Endodermal cell (in vitro differentiated cells): ENCODE results near the gene ZNF680. TPM values are rescaled to one million over a fixed set of nuclear protein-coding genes. Genes with fewer than 3 reads are reported as not detected.

ENCODE experiments used
- DNase-seq: peaks from one replicate; pipeline ENCODE4 v3.0.0-alpha.2; 2017
- H3K27ac ChIP-seq: 2 replicates; pipeline ENCODE4 v1.5.1; 2013; ENCODE audit warnings: mild to moderate bottlenecking, low read depth, low read length, moderate library complexity
- H3K27me3 ChIP-seq: 2 replicates; pipeline ENCODE4 v1.6.1; 2013; ENCODE audit warnings: mild to moderate bottlenecking, low read length, moderate library complexity; ENCODE audit not compliant: insufficient read depth, control insufficient read depth, poor library complexity, severe bottlenecking
- H3K36me3 ChIP-seq: 2 replicates; pipeline ENCODE4 v1.7.0; 2013; ENCODE audit warnings: mild to moderate bottlenecking, low read length, moderate library complexity; ENCODE audit not compliant: control insufficient read depth, insufficient read depth
- H3K4me1 ChIP-seq: one replicate; pipeline ENCODE4 v1.7.0; 2013; ENCODE audit warnings: low read length; ENCODE audit not compliant: control insufficient read depth, insufficient read depth
- H3K4me3 ChIP-seq: 2 replicates; pipeline ENCODE4 v1.5.1; 2013; ENCODE audit warnings: mild to moderate bottlenecking, low read length, moderate library complexity
- H3K9ac ChIP-seq: 2 replicates; pipeline ENCODE4 v1.6.1; 2013; ENCODE audit warnings: mild to moderate bottlenecking, low read length, moderate library complexity; ENCODE audit not compliant: poor library complexity, severe bottlenecking; ENCODE audit errors: extremely low read depth
- H3K9me3 ChIP-seq: 2 replicates; pipeline ENCODE4 v1.6.1; 2013; ENCODE audit warnings: mild to moderate bottlenecking, low read length, moderate library complexity; ENCODE audit not compliant: control insufficient read depth
- H3K27ac Mint-ChIP-seq: 2 replicates; pipeline ENCODE4 v1.8.0; 2020; ENCODE audit warnings: mixed read lengths
- H3K27me3 Mint-ChIP-seq: 2 replicates; pipeline ENCODE4 v1.8.0; 2021; ENCODE audit warnings: mild to moderate bottlenecking, mixed read lengths; ENCODE audit not compliant: insufficient read depth
- H3K36me3 Mint-ChIP-seq: 2 replicates; pipeline ENCODE4 v1.8.0; 2020; ENCODE audit warnings: low read depth, mixed read lengths
- H3K4me1 Mint-ChIP-seq: 2 replicates; pipeline ENCODE4 v1.8.0; 2020; ENCODE audit warnings: mixed read lengths
- H3K4me3 Mint-ChIP-seq: 2 replicates; pipeline ENCODE4 v1.8.0; 2020; ENCODE audit warnings: mild to moderate bottlenecking, moderate library complexity, mixed read lengths
- H3K9me3 Mint-ChIP-seq: 2 replicates; pipeline ENCODE4 v1.8.0; 2020; ENCODE audit warnings: mild to moderate bottlenecking, mixed read lengths
- WGBS, 2 experiments: methylation state at CpG; one replicate each; pipeline versions ENCODE4 v1.1.5 to v1.1.7; 2013; ENCODE audit warnings: missing lambda C conversion rate in 2 of 2, mixed read lengths in 1 of 2; ENCODE audit not compliant: insufficient coverage in 1 of 2, insufficient read length in 1 of 2; 5-methylcytosine and 5-hydroxymethylcytosine counted together
- total RNA-seq, 2 donors: library from RNA; stranded (reverse); fragmentation: NEBNext Ultra II Directional in 1 of 2; extraction: Animal tissue kit (Norgen Biotek cat#: 25700) in 1 of 2; gene quantifications; 2 replicates in 1 of 2; 3 replicates in 1 of 2; pipeline ENCODE4 v1.2.1, GENCODE V29; 2021
- TF ChIP-seq, protein P1 (sequence below): fragments of 200-600 bp; sonication (generic); conservative IDR thresholded peaks from 2 replicates; pipeline ENCODE4 v1.5.0; 2021; ENCODE audit warnings: antibody characterized with exemption, mild to moderate bottlenecking

The ZNF680 gene
- total RNA-seq, 2 donors from 2014 or later = 14.6 to 19.5 TPM

DNA sequence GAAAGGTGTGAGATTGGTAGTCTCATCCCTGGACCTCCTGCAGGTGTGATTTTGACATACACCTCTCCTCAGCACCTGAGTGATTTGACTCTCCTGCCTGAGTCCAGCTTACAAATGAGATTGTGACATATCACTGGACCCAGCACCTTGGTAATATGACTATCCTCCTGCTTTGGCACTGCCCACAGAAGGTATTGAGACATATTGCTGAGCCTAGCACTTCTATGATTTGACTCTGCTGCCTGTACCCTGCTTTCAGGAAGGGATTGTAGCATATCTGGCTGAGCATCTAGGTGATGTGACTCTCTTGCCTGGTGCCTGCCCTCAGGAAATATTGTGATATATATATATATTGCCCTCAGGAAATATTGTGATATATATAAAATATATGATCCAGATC, 43.5 kb upstream of the ZNF680 start:
- peaks cover 18% of the 10 kb centered on the region for H3K9me3 ChIP-seq
- Mint-ChIP-seq H3K27ac (no peak overlapping the region), H3K36me3 (no peaks in the 10 kb centered on the region)

DNA sequence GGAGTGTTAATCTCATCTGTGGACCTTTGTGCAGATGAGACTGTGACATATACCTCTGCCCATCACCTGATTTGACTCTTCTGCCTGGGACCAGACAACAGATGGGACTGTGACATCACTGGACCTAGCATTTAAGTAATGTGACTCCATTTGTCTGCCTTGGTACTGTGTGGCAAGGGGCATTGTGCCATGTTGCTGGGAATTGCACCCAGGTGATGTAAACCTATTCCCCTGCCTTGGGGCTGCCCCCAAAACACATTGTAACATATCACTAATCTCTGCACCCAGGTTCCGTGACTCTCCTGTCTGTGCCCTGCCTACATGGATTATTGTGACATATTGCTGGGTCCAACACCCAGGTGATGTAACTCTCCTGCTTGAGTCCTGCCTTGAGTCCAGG, 40.4 kb upstream of the ZNF680 start:
- WGBS, 2 experiments = 80 to 87% methylated on average over 1 of the region's 1 CpG
- Histone ChIP-seq H3K4me1 (no peaks in the 10 kb centered on the region), H3K4me3 (no peak overlapping the region), H3K36me3 (peaks cover 17% of the 10 kb centered on the region), H3K27me3 (no peaks in the 10 kb centered on the region), H3K9me3 (peaks cover 18% of the 10 kb centered on the region), H3K27ac (no peak overlapping the region), H3K9ac (no peak overlapping the region)
- H3K4me3 Mint-ChIP-seq = no peak overlapping the region
- no peak for DNase-seq
- H3K27ac Mint-ChIP-seq = no peak overlapping the region
- peaks cover 94% of the 10 kb centered on the region for H3K9me3 Mint-ChIP-seq
- TF ChIP-seq, protein P1, sequence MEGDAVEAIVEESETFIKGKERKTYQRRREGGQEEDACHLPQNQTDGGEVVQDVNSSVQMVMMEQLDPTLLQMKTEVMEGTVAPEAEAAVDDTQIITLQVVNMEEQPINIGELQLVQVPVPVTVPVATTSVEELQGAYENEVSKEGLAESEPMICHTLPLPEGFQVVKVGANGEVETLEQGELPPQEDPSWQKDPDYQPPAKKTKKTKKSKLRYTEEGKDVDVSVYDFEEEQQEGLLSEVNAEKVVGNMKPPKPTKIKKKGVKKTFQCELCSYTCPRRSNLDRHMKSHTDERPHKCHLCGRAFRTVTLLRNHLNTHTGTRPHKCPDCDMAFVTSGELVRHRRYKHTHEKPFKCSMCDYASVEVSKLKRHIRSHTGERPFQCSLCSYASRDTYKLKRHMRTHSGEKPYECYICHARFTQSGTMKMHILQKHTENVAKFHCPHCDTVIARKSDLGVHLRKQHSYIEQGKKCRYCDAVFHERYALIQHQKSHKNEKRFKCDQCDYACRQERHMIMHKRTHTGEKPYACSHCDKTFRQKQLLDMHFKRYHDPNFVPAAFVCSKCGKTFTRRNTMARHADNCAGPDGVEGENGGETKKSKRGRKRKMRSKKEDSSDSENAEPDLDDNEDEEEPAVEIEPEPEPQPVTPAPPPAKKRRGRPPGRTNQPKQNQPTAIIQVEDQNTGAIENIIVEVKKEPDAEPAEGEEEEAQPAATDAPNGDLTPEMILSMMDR = no peak
- H3K27me3 Mint-ChIP-seq = no peaks in the 10 kb centered on the region
- H3K4me1 Mint-ChIP-seq = no peaks in the 10 kb centered on the region
- H3K36me3 Mint-ChIP-seq = no peaks in the 10 kb centered on the region

More for the DNA sequence above, 43.5 kb upstream of the ZNF680 start:
- DNase-seq = no peak
- H3K4me3 Mint-ChIP-seq = no peak overlapping the region
- Histone ChIP-seq H3K27me3 (no peaks in the 10 kb centered on the region), H3K4me1 (no peaks in the 10 kb centered on the region), H3K36me3 (peaks cover 22% of the 10 kb centered on the region), H3K4me3 (no peak overlapping the region), H3K9ac (no peak overlapping the region), H3K27ac (no peak overlapping the region)
- H3K27me3 Mint-ChIP-seq = no peaks in the 10 kb centered on the region
- peaks cover 96% of the 10 kb centered on the region for H3K9me3 Mint-ChIP-seq
- no peaks in the 10 kb centered on the region for H3K4me1 Mint-ChIP-seq
- TF ChIP-seq, protein P1 = no peak

DNA sequence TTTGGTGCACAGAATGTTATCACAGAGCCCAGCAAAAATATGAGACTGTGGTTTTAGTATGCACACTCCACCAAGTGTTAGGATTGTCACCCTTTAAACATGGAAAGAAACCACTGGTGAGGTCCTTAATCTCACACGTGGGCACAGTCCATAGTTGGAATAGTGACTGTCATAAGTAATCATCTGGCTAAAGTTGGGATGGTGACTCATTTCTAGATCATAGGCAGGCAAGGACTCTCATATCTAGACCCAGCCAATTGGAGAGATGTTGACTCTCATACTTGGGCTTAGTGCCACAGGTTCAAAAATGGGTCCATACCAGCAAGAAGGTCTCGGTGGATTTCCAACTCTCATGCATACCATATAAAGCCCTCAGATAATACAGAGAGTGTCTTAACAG, 39.6 kb upstream of the ZNF680 start:
- WGBS, 2 experiments = 86 to 88% methylated on average over 2 of the region's 2 CpGs
- no peaks in the 10 kb centered on the region for H3K27me3 Mint-ChIP-seq
- no peak for DNase-seq
- Histone ChIP-seq H3K27me3 (no peaks in the 10 kb centered on the region), H3K9ac (no peak overlapping the region), H3K4me1 (no peaks in the 10 kb centered on the region), H3K9me3 (peaks cover 18% of the 10 kb centered on the region), H3K27ac (no peak overlapping the region), H3K4me3 (no peak overlapping the region), H3K36me3 (peaks cover 17% of the 10 kb centered on the region)
- no peaks in the 10 kb centered on the region for H3K36me3 Mint-ChIP-seq
- TF ChIP-seq, protein P1 = no peak
- H3K4me1 Mint-ChIP-seq = no peaks in the 10 kb centered on the region
- H3K27ac Mint-ChIP-seq = no peak overlapping the region
- no peak overlapping the region for H3K4me3 Mint-ChIP-seq
- peaks cover 88% of the 10 kb centered on the region for H3K9me3 Mint-ChIP-seq
